Measurements from ENCODE around the gene SLC7A1.

GRCh38 chr13:29502391-29503008 lies 93.0 kb downstream of the SLC7A1 start:
- TF ChIP-seq, protein P1, sequence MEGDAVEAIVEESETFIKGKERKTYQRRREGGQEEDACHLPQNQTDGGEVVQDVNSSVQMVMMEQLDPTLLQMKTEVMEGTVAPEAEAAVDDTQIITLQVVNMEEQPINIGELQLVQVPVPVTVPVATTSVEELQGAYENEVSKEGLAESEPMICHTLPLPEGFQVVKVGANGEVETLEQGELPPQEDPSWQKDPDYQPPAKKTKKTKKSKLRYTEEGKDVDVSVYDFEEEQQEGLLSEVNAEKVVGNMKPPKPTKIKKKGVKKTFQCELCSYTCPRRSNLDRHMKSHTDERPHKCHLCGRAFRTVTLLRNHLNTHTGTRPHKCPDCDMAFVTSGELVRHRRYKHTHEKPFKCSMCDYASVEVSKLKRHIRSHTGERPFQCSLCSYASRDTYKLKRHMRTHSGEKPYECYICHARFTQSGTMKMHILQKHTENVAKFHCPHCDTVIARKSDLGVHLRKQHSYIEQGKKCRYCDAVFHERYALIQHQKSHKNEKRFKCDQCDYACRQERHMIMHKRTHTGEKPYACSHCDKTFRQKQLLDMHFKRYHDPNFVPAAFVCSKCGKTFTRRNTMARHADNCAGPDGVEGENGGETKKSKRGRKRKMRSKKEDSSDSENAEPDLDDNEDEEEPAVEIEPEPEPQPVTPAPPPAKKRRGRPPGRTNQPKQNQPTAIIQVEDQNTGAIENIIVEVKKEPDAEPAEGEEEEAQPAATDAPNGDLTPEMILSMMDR (IDR thresholded peaks at IDR 0.05; ENCODE audit: poor library complexity): no peak
- no peak for TF ChIP-seq EZH2 (IDR thresholded peaks at IDR 0.05; ENCODE audit: borderline replicate concordance)

All from hepatocyte (in vitro differentiated cells).